HEK293 (cell line): ENCODE results near the gene TSC22D1.

Experiments used
- CTCF ChIA-PET: fragments of 350-600 bp; formaldehyde crosslinking; extraction: SDS; loops from one replicate; lab custom pipeline; 2021; ENCODE audit warnings: antibody characterized with exemption; lab: Yijun Ruan, JAX
- POLR2A ChIA-PET: fragments of 300-600 bp; formaldehyde crosslinking; extraction: SDS; loops from one replicate; lab custom pipeline; 2020; ENCODE audit warnings: antibody characterized with exemption, inconsistent platforms; lab: Yijun Ruan, JAX
- H3K27ac ChIP-seq: fragments of 200-500 bp; sonication (Bioruptor generic); 2 replicates; pipeline ENCODE4 v1.5.1; 2014; ENCODE audit warnings: low read depth, low read length, control low read depth, inconsistent platforms; ENCODE audit errors: extremely low read depth
- H3K36me3 ChIP-seq, 2 experiments: fragments of 200-500 bp in 1 of 2; sonication (Bioruptor generic) in 1 of 2; 1 replicate in 1 of 2; 2 replicates in 1 of 2; pipeline ENCODE4 v1.5.1; 2014 to 2017; ENCODE audit warnings: inconsistent platforms in 2 of 2, low read length in 2 of 2; ENCODE audit not compliant: control insufficient read depth in 2 of 2, insufficient read depth in 1 of 2
- H3K4me1 ChIP-seq: fragments of 200-500 bp; sonication (Bioruptor generic); 2 replicates; pipeline ENCODE4 v1.5.1; 2014; ENCODE audit warnings: mild to moderate bottlenecking, low read length, inconsistent platforms; ENCODE audit not compliant: control insufficient read depth, insufficient read depth
- H3K4me3 ChIP-seq: 2 replicates; pipeline ENCODE4 v1.5.1; 2011; ENCODE audit warnings: low read depth, mild to moderate bottlenecking, control low read depth, low read length, moderate library complexity
- H3K9me3 ChIP-seq: fragments of 200-500 bp; sonication (Bioruptor generic); 2 replicates; pipeline ENCODE4 v1.5.1; 2014; ENCODE audit warnings: low read depth, low read length, inconsistent platforms; ENCODE audit not compliant: control insufficient read depth, insufficient read depth
- KLF10 ChIP-seq: fragments of 450-650 bp; IDR thresholded peaks from 2 replicates; pipeline ENCODE4 v1.5.1; 2018; ENCODE audit warnings: missing biosample characterization, mild to moderate bottlenecking, missing genetic modification characterization
- PRDM6 ChIP-seq: fragments of 450-650 bp; formaldehyde crosslinking; IDR thresholded peaks from 2 replicates; pipeline ENCODE4 v1.5.1; 2017; ENCODE audit warnings: missing biosample characterization, missing genetic modification characterization
- ZIC2 ChIP-seq: fragments of 450-650 bp; formaldehyde crosslinking; IDR thresholded peaks from 2 replicates; pipeline ENCODE4 v1.5.1; 2016; ENCODE audit warnings: missing biosample characterization, missing genetic modification characterization
- ZNF23 ChIP-seq: fragments of 450-650 bp; formaldehyde crosslinking; IDR thresholded peaks from 2 replicates; pipeline ENCODE4 v1.5.1; 2016; ENCODE audit warnings: missing biosample characterization, missing genetic modification characterization, borderline replicate concordance
- ZNF292 ChIP-seq: fragments of 450-650 bp; formaldehyde crosslinking; IDR thresholded peaks from 2 replicates; pipeline ENCODE4 v1.5.1; 2016; ENCODE audit warnings: low read depth, missing biosample characterization, missing genetic modification characterization, borderline replicate concordance
- ZNF302 ChIP-seq: fragments of 450-650 bp; formaldehyde crosslinking; IDR thresholded peaks from 2 replicates; pipeline ENCODE4 v1.5.1; 2016; ENCODE audit warnings: missing biosample characterization, missing genetic modification characterization, low read depth
- ZNF404 ChIP-seq: fragments of 450-650 bp; formaldehyde crosslinking; IDR thresholded peaks from 2 replicates; pipeline ENCODE4 v1.5.1; 2017; ENCODE audit warnings: missing biosample characterization, missing genetic modification characterization
- ZNF707 ChIP-seq: fragments of 450-650 bp; formaldehyde crosslinking; IDR thresholded peaks from 2 replicates; pipeline ENCODE4 v1.5.1; 2016; ENCODE audit warnings: missing biosample characterization, missing genetic modification characterization
- ZNF747 ChIP-seq: fragments of 450-650 bp; formaldehyde crosslinking; IDR thresholded peaks from 2 replicates; pipeline ENCODE4 v1.5.1; 2016; ENCODE audit warnings: missing biosample characterization, missing genetic modification characterization
- ZNF776 ChIP-seq: fragments of 450-650 bp; formaldehyde crosslinking; IDR thresholded peaks from 2 replicates; pipeline ENCODE4 v1.5.0; 2017; ENCODE audit warnings: missing biosample characterization, missing genetic modification characterization, borderline replicate concordance
- ZNF777 ChIP-seq: fragments of 450-650 bp; formaldehyde crosslinking; IDR thresholded peaks from 2 replicates; pipeline ENCODE4 v1.5.1; 2017; ENCODE audit warnings: missing biosample characterization, missing genetic modification characterization, borderline replicate concordance
- TF ChIP-seq, protein P1 (sequence below): fragments of 450-650 bp; formaldehyde crosslinking; IDR thresholded peaks from 2 replicates; pipeline ENCODE4 v1.5.1; 2016; ENCODE audit warnings: missing biosample characterization, missing genetic modification characterization
- TF ChIP-seq, protein P2 (sequence below): fragments of 450-650 bp; formaldehyde crosslinking; IDR thresholded peaks from 2 replicates; pipeline ENCODE4 v1.5.1; 2016; ENCODE audit warnings: missing biosample characterization, missing genetic modification characterization
- TF ChIP-seq, protein P3 (sequence below): fragments of 450-650 bp; formaldehyde crosslinking; IDR thresholded peaks from 2 replicates; pipeline ENCODE4 v1.5.1; 2017; ENCODE audit warnings: missing biosample characterization, missing genetic modification characterization
- TF ChIP-seq, protein P4 (sequence below): fragments of 450-650 bp; formaldehyde crosslinking; IDR thresholded peaks from 2 replicates; pipeline ENCODE4 v1.5.1; 2016; ENCODE audit warnings: missing biosample characterization, missing genetic modification characterization

TSC22D1 gene

DNA sequence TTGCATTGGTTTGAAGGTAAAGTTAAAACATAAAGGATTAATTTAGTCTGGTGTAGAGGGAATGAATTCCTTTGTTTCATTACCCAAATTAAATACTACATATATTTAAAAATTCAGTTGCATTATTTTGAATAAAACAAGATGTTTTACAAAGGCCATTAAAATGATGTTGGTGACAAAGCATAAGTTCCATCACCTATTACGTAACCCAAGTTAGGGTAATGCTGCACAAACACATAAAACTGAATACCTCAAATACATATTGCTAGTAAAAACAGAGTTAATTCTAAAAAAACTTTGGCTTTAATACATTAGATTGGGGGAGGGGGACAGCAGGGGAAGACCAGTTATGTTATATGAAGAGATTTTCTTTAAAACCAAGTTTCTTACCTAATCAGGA lies 122.2 kb downstream of the TSC22D1 start:
- TF ChIP-seq PRDM6 (tag by site-specific recombination) (peak; percentile 42; the same call in 1 of the 2 replicates), ZNF777 (tag by site-specific recombination) (no peak)
- no peaks in the 10 kb centered on the region for H3K36me3 ChIP-seq
- ChIA-PET POLR2A (no interaction called here), CTCF (no interaction called here)
- H3K4me3 ChIP-seq = no peak overlapping the region
- H3K9me3 ChIP-seq = no peaks in the 10 kb centered on the region
- no peaks in the 10 kb centered on the region for H3K4me1 ChIP-seq
- no peak overlapping the region for H3K27ac ChIP-seq

DNA sequence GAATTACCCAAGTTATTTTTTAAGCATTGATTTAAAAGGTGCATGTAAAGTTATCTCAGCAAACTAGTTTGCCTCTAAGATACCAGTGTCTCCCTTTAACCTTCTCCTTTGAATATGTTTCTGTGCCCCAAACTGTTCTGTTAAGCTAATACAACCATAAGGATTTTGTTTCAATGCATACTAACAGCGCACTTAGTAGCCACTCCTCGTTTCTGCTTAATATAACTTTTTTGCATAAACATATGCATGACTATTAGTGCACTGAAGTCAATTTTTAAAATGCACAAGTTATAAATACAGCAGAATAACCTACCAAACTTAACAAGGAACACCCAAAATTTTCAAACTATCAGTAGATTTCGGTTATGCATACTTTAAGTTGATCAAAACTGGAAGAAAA lies 123.1 kb downstream of the TSC22D1 start:
- Histone ChIP-seq H3K36me3 (no peaks in the 10 kb centered on the region), H3K4me3 (no peak overlapping the region), H3K27ac (no peak overlapping the region), H3K9me3 (no peaks in the 10 kb centered on the region), H3K4me1 (no peaks in the 10 kb centered on the region)
- ChIA-PET CTCF (no interaction called here), POLR2A (no interaction called here)
- no peak for TF ChIP-seq KLF10
- no peak for TF ChIP-seq ZNF302

DNA sequence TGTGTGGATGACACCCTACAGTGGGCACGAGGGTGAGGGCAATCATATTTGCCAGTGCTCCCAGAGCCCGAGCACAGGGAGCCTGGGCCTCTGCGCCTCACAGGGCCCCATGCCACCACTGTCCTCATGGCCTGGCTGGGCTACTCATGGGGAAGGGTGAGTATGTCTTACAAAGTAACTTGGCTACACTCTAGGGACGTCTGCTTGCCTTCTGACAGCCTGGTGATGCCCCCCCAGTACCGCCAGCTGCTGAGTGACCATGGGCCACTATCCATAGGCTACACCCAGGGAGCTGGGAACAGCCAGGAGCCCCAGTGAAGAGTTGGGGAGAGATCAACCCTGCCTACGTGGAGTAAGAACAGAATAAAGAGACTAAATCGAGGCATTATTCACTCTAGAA lies 123.7 kb downstream of the TSC22D1 start:
- ChIA-PET CTCF (no interaction called here), POLR2A (no interaction called here)
- no peak for TF ChIP-seq ZNF707 (tag by site-specific recombination)
- TF ChIP-seq, protein P1, sequence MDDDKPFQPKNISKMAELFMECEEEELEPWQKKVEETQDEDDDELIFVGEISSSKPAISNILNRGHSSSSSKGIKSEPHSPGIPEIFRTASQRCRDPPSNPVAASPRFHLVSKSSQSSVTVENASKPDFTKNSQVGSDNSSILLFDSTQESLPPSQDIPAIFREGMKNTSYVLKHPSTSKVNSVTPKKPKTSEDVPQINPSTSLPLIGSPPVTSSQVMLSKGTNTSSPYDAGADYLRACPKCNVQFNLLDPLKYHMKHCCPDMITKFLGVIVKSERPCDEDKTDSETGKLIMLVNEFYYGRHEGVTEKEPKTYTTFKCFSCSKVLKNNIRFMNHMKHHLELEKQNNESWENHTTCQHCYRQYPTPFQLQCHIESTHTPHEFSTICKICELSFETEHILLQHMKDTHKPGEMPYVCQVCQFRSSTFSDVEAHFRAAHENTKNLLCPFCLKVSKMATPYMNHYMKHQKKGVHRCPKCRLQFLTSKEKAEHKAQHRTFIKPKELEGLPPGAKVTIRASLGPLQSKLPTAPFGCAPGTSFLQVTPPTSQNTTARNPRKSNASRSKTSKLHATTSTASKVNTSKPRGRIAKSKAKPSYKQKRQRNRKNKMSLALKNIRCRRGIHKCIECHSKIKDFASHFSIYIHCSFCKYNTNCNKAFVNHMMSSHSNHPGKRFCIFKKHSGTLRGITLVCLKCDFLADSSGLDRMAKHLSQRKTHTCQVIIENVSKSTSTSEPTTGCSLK (tag by site-specific recombination) = no peak
- Histone ChIP-seq H3K36me3 (no peaks in the 10 kb centered on the region), H3K4me3 (no peak overlapping the region), H3K4me1 (no peaks in the 10 kb centered on the region), H3K27ac (no peak overlapping the region), H3K9me3 (no peaks in the 10 kb centered on the region)

GRCh38 chr13:44451651-44452050 lies 124.5 kb downstream of the TSC22D1 start:
- ChIA-PET POLR2A (no interaction called here), CTCF (no interaction called here)
- Histone ChIP-seq H3K4me3 (no peak overlapping the region), H3K36me3 (no peaks in the 10 kb centered on the region), H3K4me1 (no peaks in the 10 kb centered on the region), H3K9me3 (no peaks in the 10 kb centered on the region), H3K27ac (no peak overlapping the region)
- TF ChIP-seq, protein P2, sequence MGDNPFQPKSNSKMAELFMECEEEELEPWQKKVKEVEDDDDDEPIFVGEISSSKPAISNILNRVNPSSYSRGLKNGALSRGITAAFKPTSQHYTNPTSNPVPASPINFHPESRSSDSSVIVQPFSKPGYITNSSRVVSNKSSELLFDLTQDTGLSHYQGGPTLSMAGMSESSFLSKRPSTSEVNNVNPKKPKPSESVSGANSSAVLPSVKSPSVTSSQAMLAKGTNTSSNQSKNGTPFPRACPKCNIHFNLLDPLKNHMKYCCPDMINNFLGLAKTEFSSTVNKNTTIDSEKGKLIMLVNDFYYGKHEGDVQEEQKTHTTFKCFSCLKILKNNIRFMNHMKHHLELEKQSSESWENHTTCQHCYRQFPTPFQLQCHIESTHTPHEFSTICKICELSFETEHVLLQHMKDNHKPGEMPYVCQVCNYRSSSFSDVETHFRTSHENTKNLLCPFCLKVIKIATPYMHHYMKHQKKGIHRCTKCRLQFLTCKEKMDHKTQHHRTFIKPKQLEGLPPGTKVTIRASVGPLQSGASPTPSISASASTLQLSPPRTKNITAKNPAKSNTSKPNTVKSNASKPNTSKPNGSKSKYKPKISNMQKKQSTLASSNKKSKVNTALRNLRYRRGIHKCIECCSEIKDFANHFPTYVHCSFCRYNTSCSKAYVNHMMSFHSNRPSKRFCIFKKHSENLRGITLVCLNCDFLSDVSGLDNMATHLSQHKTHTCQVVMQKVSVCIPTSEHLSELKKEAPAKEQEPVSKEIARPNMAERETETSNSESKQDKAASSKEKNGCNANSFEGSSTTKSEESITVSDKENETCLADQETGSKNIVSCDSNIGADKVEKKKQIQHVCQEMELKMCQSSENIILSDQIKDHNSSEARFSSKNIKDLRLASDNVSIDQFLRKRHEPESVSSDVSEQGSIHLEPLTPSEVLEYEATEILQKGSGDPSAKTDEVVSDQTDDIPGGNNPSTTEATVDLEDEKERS (tag by site-specific recombination) = no peak
- TF ChIP-seq ZIC2 (tag by site-specific recombination) (no peak), ZNF292 (tag by site-specific recombination) (no peak), ZNF23 (tag by site-specific recombination) (no peak), ZNF747 (no peak), ZNF404 (tag by site-specific recombination) (no peak), ZNF776 (tag by site-specific recombination) (no peak)
- TF ChIP-seq, protein P3, sequence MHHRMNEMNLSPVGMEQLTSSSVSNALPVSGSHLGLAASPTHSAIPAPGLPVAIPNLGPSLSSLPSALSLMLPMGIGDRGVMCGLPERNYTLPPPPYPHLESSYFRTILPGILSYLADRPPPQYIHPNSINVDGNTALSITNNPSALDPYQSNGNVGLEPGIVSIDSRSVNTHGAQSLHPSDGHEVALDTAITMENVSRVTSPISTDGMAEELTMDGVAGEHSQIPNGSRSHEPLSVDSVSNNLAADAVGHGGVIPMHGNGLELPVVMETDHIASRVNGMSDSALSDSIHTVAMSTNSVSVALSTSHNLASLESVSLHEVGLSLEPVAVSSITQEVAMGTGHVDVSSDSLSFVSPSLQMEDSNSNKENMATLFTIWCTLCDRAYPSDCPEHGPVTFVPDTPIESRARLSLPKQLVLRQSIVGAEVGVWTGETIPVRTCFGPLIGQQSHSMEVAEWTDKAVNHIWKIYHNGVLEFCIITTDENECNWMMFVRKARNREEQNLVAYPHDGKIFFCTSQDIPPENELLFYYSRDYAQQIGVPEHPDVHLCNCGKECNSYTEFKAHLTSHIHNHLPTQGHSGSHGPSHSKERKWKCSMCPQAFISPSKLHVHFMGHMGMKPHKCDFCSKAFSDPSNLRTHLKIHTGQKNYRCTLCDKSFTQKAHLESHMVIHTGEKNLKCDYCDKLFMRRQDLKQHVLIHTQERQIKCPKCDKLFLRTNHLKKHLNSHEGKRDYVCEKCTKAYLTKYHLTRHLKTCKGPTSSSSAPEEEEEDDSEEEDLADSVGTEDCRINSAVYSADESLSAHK = no peak
- TF ChIP-seq, protein P4, sequence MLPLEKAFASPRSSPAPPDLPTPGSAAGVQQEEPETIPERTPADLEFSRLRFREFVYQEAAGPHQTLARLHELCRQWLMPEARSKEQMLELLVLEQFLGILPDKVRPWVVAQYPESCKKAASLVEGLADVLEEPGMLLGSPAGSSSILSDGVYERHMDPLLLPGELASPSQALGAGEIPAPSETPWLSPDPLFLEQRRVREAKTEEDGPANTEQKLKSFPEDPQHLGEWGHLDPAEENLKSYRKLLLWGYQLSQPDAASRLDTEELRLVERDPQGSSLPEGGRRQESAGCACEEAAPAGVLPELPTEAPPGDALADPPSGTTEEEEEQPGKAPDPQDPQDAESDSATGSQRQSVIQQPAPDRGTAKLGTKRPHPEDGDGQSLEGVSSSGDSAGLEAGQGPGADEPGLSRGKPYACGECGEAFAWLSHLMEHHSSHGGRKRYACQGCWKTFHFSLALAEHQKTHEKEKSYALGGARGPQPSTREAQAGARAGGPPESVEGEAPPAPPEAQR = no peak
